Right atrium auricular region (tissue), 2 donors: ENCODE results near the gene PM20D1. TPM values are rescaled to one million over a fixed set of nuclear protein-coding genes. Genes with fewer than 3 reads are reported as not detected.

Experiments
- DNase-seq: peaks from one replicate; pipeline ENCODE4 v3.0.0-alpha.2; 2019; ENCODE audit warnings: low spot score
- H3K27ac ChIP-seq, 2 donors: fragments of 200-600 bp; sonication (generic); 1 replicate in 1 of 2; 2 replicates in 1 of 2; pipeline ENCODE4 v1.5.1; 2016 to 2019
- H3K27me3 ChIP-seq, 2 donors: fragments of 200-600 bp; sonication (generic); one replicate each; pipeline versions ENCODE4 v1.5.1 to v1.6.0; 2017 to 2019
- H3K36me3 ChIP-seq: fragments of 200-600 bp; sonication (generic); one replicate; pipeline ENCODE4 v1.5.1; 2016
- H3K4me1 ChIP-seq, 2 donors: fragments of 200-600 bp; sonication (generic); one replicate each; pipeline versions ENCODE4 v1.5.1 to v1.6.0; 2017 to 2019
- H3K4me3 ChIP-seq, 2 donors: fragments of 200-600 bp; sonication (generic); 1 replicate in 1 of 2; 2 replicates in 1 of 2; pipeline ENCODE4 v1.5.1; 2017 to 2019; ENCODE audit warnings: mild to moderate bottlenecking in 1 of 2, moderate library complexity in 1 of 2
- H3K9me3 ChIP-seq, 2 donors: fragments of 200-600 bp; sonication (generic); one replicate each; pipeline ENCODE4 v1.5.1; 2019
- total RNA-seq, 2 donors: library from RNA; depleted of rRNA; stranded (reverse); fragments of >200 nt; gene quantifications; one replicate each; pipeline ENCODE4 v1.1.0, GENCODE V29; 2016
- TF ChIP-seq, protein P1 (sequence below), 2 donors: fragments of 200-600 bp; sonication (generic); IDR thresholded peaks; one replicate each; pipeline ENCODE4 v1.5.1; 2019; ENCODE audit warnings: antibody characterized with exemption in 2 of 2

The PM20D1 gene
- total RNA-seq, 2 donors from 2014 or later: 1.2 to 1.4 TPM

GRCh38 chr1:205797168-205797567 is 52.8 kb downstream of the PM20D1 start:
- Histone ChIP-seq H3K27ac (peak overlapping the region; percentile 16 to 37), H3K4me1 (peaks cover 0 to 33% of the 10 kb centered on the region in 2 donors), H3K36me3 (peaks cover 88% of the 10 kb centered on the region), H3K9me3 (no peaks in the 10 kb centered on the region), H3K4me3 (no peak overlapping the region), H3K27me3 (no peaks in the 10 kb centered on the region)
- no peak for DNase-seq
- TF ChIP-seq, protein P1, sequence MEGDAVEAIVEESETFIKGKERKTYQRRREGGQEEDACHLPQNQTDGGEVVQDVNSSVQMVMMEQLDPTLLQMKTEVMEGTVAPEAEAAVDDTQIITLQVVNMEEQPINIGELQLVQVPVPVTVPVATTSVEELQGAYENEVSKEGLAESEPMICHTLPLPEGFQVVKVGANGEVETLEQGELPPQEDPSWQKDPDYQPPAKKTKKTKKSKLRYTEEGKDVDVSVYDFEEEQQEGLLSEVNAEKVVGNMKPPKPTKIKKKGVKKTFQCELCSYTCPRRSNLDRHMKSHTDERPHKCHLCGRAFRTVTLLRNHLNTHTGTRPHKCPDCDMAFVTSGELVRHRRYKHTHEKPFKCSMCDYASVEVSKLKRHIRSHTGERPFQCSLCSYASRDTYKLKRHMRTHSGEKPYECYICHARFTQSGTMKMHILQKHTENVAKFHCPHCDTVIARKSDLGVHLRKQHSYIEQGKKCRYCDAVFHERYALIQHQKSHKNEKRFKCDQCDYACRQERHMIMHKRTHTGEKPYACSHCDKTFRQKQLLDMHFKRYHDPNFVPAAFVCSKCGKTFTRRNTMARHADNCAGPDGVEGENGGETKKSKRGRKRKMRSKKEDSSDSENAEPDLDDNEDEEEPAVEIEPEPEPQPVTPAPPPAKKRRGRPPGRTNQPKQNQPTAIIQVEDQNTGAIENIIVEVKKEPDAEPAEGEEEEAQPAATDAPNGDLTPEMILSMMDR (IDR thresholded peaks at IDR 0.05): no peak

DNA sequence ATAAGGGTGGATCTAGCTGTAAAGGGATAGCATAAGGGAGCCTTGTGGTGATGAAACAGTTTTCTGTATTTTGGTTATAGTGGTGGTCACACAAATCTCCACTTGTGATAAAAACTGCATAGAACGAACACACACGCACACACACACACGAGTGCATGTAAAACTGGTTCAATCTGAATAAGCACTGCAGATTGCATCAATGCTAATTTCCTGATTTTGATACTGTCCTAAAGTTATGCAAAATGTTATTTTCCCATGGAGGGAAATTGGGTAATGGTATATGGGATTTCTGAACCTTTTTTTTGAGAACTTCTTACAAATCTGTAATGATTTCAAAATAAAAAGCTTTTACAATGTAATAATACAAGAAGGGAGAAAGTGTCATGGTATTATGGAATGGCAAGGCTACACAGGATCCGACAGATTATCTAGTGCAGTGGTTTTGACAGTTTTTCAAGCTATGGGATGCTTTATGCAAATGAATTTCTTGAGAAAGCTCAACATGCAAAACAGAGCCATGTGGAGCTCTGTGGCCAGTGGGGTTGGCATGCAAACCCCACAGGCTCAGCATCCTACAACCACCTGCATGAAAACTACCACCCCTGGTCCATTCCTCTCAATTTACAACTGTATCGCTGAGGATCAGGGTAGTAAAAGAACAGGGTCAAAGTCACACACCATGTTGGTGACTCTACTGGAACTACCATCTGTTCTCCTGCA is 55.8 kb downstream of the PM20D1 start:
- Histone ChIP-seq H3K27me3 (no peaks in the 10 kb centered on the region), H3K4me3 (no peak overlapping the region), H3K4me1 (peaks cover 0 to 5% of the 10 kb centered on the region in 2 donors), H3K36me3 (peaks cover 95% of the 10 kb centered on the region), H3K9me3 (no peaks in the 10 kb centered on the region), H3K27ac (no peak overlapping the region)
- TF ChIP-seq, protein P1 (IDR thresholded peaks at IDR 0.05): no peak
- DNase-seq: no peak

GRCh38 chr1:205792961-205793673 is 56.8 kb downstream of the PM20D1 start:
- H3K9me3 ChIP-seq: no peaks in the 10 kb centered on the region
- H3K4me3 ChIP-seq: no peak overlapping the region
- peaks cover 90% of the 10 kb centered on the region for H3K36me3 ChIP-seq
- no peaks in the 10 kb centered on the region for H3K4me1 ChIP-seq
- H3K27me3 ChIP-seq: no peaks in the 10 kb centered on the region
- no peak for DNase-seq
- TF ChIP-seq, protein P1 (IDR thresholded peaks at IDR 0.05): no peak
- peak overlapping the region; percentile 6 to 11 for H3K27ac ChIP-seq

GRCh38 chr1:205792481-205792881 is 57.5 kb downstream of the PM20D1 start:
- Histone ChIP-seq H3K36me3 (peaks cover 84% of the 10 kb centered on the region), H3K27me3 (no peaks in the 10 kb centered on the region), H3K4me1 (no peaks in the 10 kb centered on the region), H3K27ac (peak overlapping the region; percentile 6 to 11), H3K9me3 (no peaks in the 10 kb centered on the region), H3K4me3 (no peak overlapping the region)
- TF ChIP-seq, protein P1 (IDR thresholded peaks at IDR 0.05): no peak
- DNase-seq: no peak

- no peak for DNase-seq
- H3K36me3 ChIP-seq: peaks cover 76% of the 10 kb centered on the region
- H3K4me1 ChIP-seq: no peaks in the 10 kb centered on the region
- H3K27ac ChIP-seq: peak overlapping the region in 1 of 2 donors; percentile 19
- no peaks in the 10 kb centered on the region for H3K27me3 ChIP-seq
- H3K4me3 ChIP-seq: no peak overlapping the region
- TF ChIP-seq, protein P1 (IDR thresholded peaks at IDR 0.05): peak; percentile 44 to 84
- no peaks in the 10 kb centered on the region for H3K9me3 ChIP-seq
Observed at GRCh38 chr1:205791568-205792180, 58.3 kb downstream of the PM20D1 start.
